ENCODE measurements around the gene PNMA5. TPM values are rescaled to one million over a fixed set of nuclear protein-coding genes. Genes with fewer than 3 reads are reported as not detected.

The PNMA5 gene
- polyA plus RNA-seq, 1 of the 3 experiments (the other 2 are of a cell fraction), result not detected

- Histone ChIP-seq H3K27me3 (ENCODE audit: insufficient read depth) (peaks cover 6% of the 10 kb centered on the region; the same call in 1 of the 2 replicates), H3K9me2 (no peaks in the 10 kb centered on the region), H4K20me1 (ENCODE audit: insufficient read depth) (no peaks in the 10 kb centered on the region), H3K36me3 (replicated peaks in 1 of 2; ENCODE audit: control insufficient read depth in 1 of 2, insufficient read depth in 2 of 2, low read length in 1 of 2) (no peaks in the 10 kb centered on the region), H3K79me2 (ENCODE audit: insufficient read depth) (no peaks in the 10 kb centered on the region), H3K27ac (ENCODE audit: low read depth in 2 of 2, low read length in 1 of 2) (peak overlapping the region in 1 of 2 experiments; percentile 58; a peak in 1 of 4 replicates), H3K4me3 (ENCODE audit: low read depth in 2 of 2, low read length in 1 of 2) (peak overlapping the region; percentile 60 to 63), H3F3A (replicated peaks; ENCODE audit: insufficient read depth) (peaks cover 2% of the 10 kb centered on the region), H3K4me2 (peak overlapping the region; percentile 76), H3K9me3 (no peaks in the 10 kb centered on the region), H2AFZ (ENCODE audit: low read depth) (peak overlapping the region; percentile 70), H3K9ac (peak overlapping the region; percentile 60), H3K4me1 (ENCODE audit: control insufficient read depth in 1 of 2, insufficient read depth in 2 of 2, low read depth in 1 of 2, low read length in 1 of 2) (peaks cover 0 to 7% of the 10 kb centered on the region in 2 experiments; a peak in 1 of 4 replicates)
- ChIA-PET CTCF (interaction anchor here (0.6 to 2.8 kb wide), 45 partner anchors 9 to 1591 kb away, joined by 3 to 33 read pairs (median 4); partner anchors contain the start of gene HAUS7), POLR2A (no interaction called here)
- peak; percentile 96 for DNase-seq
- whole genome bisulfite sequencing (ENCODE audit: low lambda C conversion rate), result 31% methylated on average over 36 of the region's 70 CpGs
- TF ChIP-seq EP300 (IDR thresholded peaks at IDR 0.05; ENCODE audit: borderline replicate concordance in 1 of 2, low read depth in 1 of 2, low read length in 1 of 2), result no peak
- TF ChIP-seq GABPA (IDR thresholded peaks at IDR 0.05; ENCODE audit: low read depth), result no peak
- TF ChIP-seq MAX (IDR thresholded peaks at IDR 0.05; ENCODE audit: low read depth), result peak; percentile 80
- no peak for TF ChIP-seq FOSL2 (IDR thresholded peaks at IDR 0.05; ENCODE audit: borderline replicate concordance, low read depth)
- TF ChIP-seq POLR2AphosphoS5 (IDR thresholded peaks at IDR 0.05; ENCODE audit: low read depth, low read length), result peak; percentile 62
- TF ChIP-seq SIN3A (IDR thresholded peaks at IDR 0.05; ENCODE audit: borderline replicate concordance, low read depth, low read length), result peak; percentile 33; the same call in 1 of the 2 replicates
- TF ChIP-seq NFIC (IDR thresholded peaks at IDR 0.05; ENCODE audit: borderline replicate concordance), result no peak
- no peak for TF ChIP-seq TAF1 (IDR thresholded peaks at IDR 0.05; ENCODE audit: borderline replicate concordance, low read depth, low read length)
- TF ChIP-seq SMC3 (IDR thresholded peaks at IDR 0.05; ENCODE audit: low read depth, low read length), result peak; percentile 59
- TF ChIP-seq CHD2 (IDR thresholded peaks at IDR 0.05; ENCODE audit: low read length, partially characterized antibody), result peak; percentile 51
- no peak for TF ChIP-seq IRF3 (IDR thresholded peaks at IDR 0.05; ENCODE audit: low read depth, low read length)
- TF ChIP-seq RAD21 (IDR thresholded peaks at IDR 0.05; ENCODE audit: low read length), result peak; percentile 86
- peak; percentile 81 for TF ChIP-seq CTCF (IDR thresholded peaks at IDR 0.05)
- TF ChIP-seq ZBTB33 (IDR thresholded peaks at IDR 0.05; ENCODE audit: borderline replicate concordance, low read depth), result no peak; the same call in 1 of the 2 replicates
- TF ChIP-seq ELF1 (IDR thresholded peaks at IDR 0.05), result no peak
- no peak for TF ChIP-seq EZH2phosphoT487 (IDR thresholded peaks at IDR 0.05; ENCODE audit: borderline replicate concordance, low read depth)
- no peak for TF ChIP-seq PBX3 (IDR thresholded peaks at IDR 0.05)
- TF ChIP-seq RFX5 (IDR thresholded peaks at IDR 0.05; ENCODE audit: low read length), result no peak
- TF ChIP-seq TCF12 (IDR thresholded peaks at IDR 0.05), result no peak
- TF ChIP-seq USF1 (IDR thresholded peaks at IDR 0.05; ENCODE audit: borderline replicate concordance, low read depth), result 0 out of 2 replicates have a peak, but pooled peaks have one; percentile 8
- TF ChIP-seq RCOR1 (IDR thresholded peaks at IDR 0.05; ENCODE audit: low read length), result no peak
- TF ChIP-seq MXI1 (IDR thresholded peaks at IDR 0.05; ENCODE audit: low read depth, low read length), result no peak
- peak; percentile 82 for TF ChIP-seq NRF1 (IDR thresholded peaks at IDR 0.05; ENCODE audit: low read depth, low read length)
- TF ChIP-seq TEAD4 (IDR thresholded peaks at IDR 0.05; ENCODE audit: borderline replicate concordance, insufficient read depth), result peak; percentile 98
- no peak for TF ChIP-seq USF2 (IDR thresholded peaks at IDR 0.05; ENCODE audit: borderline replicate concordance, low read depth, low read length)
Observed at GRCh38 chrX:152941328-152942076, 52.4 kb downstream of the PNMA5 start.
